Fibroblast of lung (primary cell): ENCODE data around the gene ITPR1.

Experiments
- EZH2 ChIP-seq: IDR thresholded peaks from 2 replicates; pipeline ENCODE4 v1.5.1; 2012; ENCODE audit warnings: low read length, control low read depth, mild to moderate bottlenecking; ENCODE audit errors: missing control alignments
- TF ChIP-seq, protein P1 (sequence below), 2 donors: IDR thresholded peaks in 1 of 2; conservative IDR thresholded peaks in 1 of 2; 1 replicate in 1 of 2; 2 replicates in 1 of 2; pipeline ENCODE4 v1.5.1; 2011 to 2012; ENCODE audit warnings: low read length in 2 of 2, control low read depth in 1 of 2, inconsistent platforms in 1 of 2, low read depth in 1 of 2, mild to moderate bottlenecking in 1 of 2

DNA sequence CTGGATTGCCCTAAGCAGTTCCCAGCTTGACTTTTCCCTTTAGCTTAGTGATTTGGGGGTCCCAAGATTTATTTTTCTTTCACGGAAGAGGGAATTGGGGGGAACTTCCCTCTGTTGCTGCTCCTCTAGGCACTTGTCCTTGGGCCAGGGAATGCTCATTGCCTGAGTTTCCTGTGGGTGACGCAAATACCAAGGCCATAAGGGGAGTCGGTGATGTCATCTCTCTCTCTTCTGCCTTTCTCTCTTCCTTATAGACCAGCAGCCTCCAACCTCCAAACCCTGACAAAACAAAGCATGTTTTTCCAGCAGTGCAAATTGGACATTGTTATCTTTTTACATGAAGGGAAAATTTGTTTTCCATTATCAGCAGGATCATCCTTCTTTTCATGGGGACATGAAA lies 120.2 kb downstream of the ITPR1 start:
- TF ChIP-seq, protein P1, sequence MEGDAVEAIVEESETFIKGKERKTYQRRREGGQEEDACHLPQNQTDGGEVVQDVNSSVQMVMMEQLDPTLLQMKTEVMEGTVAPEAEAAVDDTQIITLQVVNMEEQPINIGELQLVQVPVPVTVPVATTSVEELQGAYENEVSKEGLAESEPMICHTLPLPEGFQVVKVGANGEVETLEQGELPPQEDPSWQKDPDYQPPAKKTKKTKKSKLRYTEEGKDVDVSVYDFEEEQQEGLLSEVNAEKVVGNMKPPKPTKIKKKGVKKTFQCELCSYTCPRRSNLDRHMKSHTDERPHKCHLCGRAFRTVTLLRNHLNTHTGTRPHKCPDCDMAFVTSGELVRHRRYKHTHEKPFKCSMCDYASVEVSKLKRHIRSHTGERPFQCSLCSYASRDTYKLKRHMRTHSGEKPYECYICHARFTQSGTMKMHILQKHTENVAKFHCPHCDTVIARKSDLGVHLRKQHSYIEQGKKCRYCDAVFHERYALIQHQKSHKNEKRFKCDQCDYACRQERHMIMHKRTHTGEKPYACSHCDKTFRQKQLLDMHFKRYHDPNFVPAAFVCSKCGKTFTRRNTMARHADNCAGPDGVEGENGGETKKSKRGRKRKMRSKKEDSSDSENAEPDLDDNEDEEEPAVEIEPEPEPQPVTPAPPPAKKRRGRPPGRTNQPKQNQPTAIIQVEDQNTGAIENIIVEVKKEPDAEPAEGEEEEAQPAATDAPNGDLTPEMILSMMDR (conservative IDR thresholded peaks at IDR 0.05 in 1 of 2, IDR thresholded peaks at IDR 0.05 in 1 of 2; ENCODE audit: low read depth in 1 of 2, low read length in 2 of 2) = no peak
- no peak for TF ChIP-seq EZH2
